Ovary (tissue), 9 donors: ENCODE data around the gene TMA7. TPM values are rescaled to one million over a fixed set of nuclear protein-coding genes. Genes with fewer than 3 reads are reported as not detected.

ENCODE experiments used
- DNase-seq, 5 donors: peaks; one replicate each; pipeline ENCODE4 v3.0.0-alpha.2; 2019 to 2020
- H3K27ac ChIP-seq, 2 donors: fragments of 200-600 bp; one replicate each; pipeline versions ENCODE4 v1.5.1 to v1.8.0; 2019 to 2022
- H3K27me3 ChIP-seq: fragments of 200-600 bp; one replicate; pipeline ENCODE4 v1.8.0; 2022
- H3K36me3 ChIP-seq: fragments of 200-600 bp; sonication (generic); one replicate; pipeline ENCODE4 v1.5.1; 2019
- H3K4me1 ChIP-seq: one replicate; pipeline ENCODE4 v1.8.1; 2013; ENCODE audit warnings: mild to moderate bottlenecking, moderate library complexity; ENCODE audit not compliant: insufficient read depth
- H3K4me3 ChIP-seq: fragments of 200-600 bp; sonication (generic); one replicate; pipeline ENCODE4 v1.5.1; 2017
- H3K9me3 ChIP-seq, 2 donors: fragments of 200-600 bp in 1 of 2; sonication (generic) in 1 of 2; one replicate each; pipeline versions ENCODE4 v1.5.1 to v1.8.1; 2013 to 2019; ENCODE audit warnings: mild to moderate bottlenecking in 1 of 2, moderate library complexity in 1 of 2
- CTCF ChIP-seq, 3 donors: fragments of 450-650 bp in 2 of 3; fragments of 200-600 bp in 1 of 3; IDR thresholded peaks; one replicate each; pipeline versions ENCODE4 v1.5.1 to v1.8.0; 2016 to 2022; ENCODE audit warnings: antibody characterized with exemption in 3 of 3, mild to moderate bottlenecking in 1 of 3
- EP300 ChIP-seq: sonication (generic); formaldehyde crosslinking; IDR thresholded peaks from one replicate; pipeline ENCODE4 v1.6.1; 2017; ENCODE audit warnings: antibody characterized with exemption
- POLR2A ChIP-seq: fragments of 450-650 bp; IDR thresholded peaks from one replicate; pipeline ENCODE4 v1.6.1; 2017; ENCODE audit warnings: antibody characterized with exemption, mild to moderate bottlenecking, moderate library complexity
- WGBS, 3 donors: extraction: QIAGEN DNeasy Blood & Tissue Kit in 1 of 3; methylation state at CpG; one replicate each; pipeline versions ENCODE4 v1.1.5 to v1.1.7; 2013 to 2017; 5-methylcytosine and 5-hydroxymethylcytosine counted together
- intact Hi-C, 4 donors: fragments of 100-400 bp; cut with DNase I; formaldehyde crosslinking; loops; one replicate each; pipeline versions ENCODE4 v1.11.0 to v1.15.1; 2022 to 2023
- polyA plus RNA-seq, 2 donors: library from polyadenylated mRNA; stranded (reverse); fragments of 200-250 nt in 1 of 2; fragments of 350-450 nt in 1 of 2; fragmentation: Illumina TruSeq in 1 of 2; extraction: RNeasy Lipid Tissue Mini Kit (QIAGEN cat#74804) in 1 of 2; gene quantifications; one replicate each; pipeline ENCODE4 v1.2.3, GENCODE V29; 2013 to 2014
- total RNA-seq, 7 donors: library from RNA; depleted of rRNA in 2 of 7; stranded (reverse); fragments of >200 nt in 2 of 7; fragmentation: NEBNext Ultra II Directional in 3 of 7; extraction: Animal tissue kit (Norgen Biotek cat#: 25700) in 3 of 7; gene quantifications; one replicate each; pipeline versions ENCODE4 v1.1.0 to v1.2.4, GENCODE V29; 2016 to 2023
- donor health status: DM: no; HTN: no; CAD: no; lungs with moderate emphysema.
- donor health status: DM: no; HTN: no; CAD: no.
- donor health status: Bipolar disorder and iron deficiency.
- donor health status: DM: yes; HTN: yes; CAD: no.
- donor health status: DM: no; HTN: no; CAD: no.
- donor health status: DM: yes; HTN: yes; CAD: no.

Gene TMA7
- total and polyA plus RNA-seq, 9 donors = 138 to 380 (median 222) TPM

GRCh38 chr3:48403533-48404439, 36.3 kb upstream of the TMA7 start:
- H3K4me3 ChIP-seq = no peak overlapping the region
- TF ChIP-seq EP300 (no peak), POLR2A (no peak), CTCF (IDR thresholded peaks at IDR 0.05) (no peak)
- no peaks in the 10 kb centered on the region for H3K36me3 ChIP-seq
- H3K9me3 ChIP-seq = no peaks in the 10 kb centered on the region
- DNase-seq = peak in 4 of 5 donors; percentile 13 to 36 (median 20)
- peak overlapping the region in 1 of 2 donors; percentile 49 for H3K27ac ChIP-seq
- intact Hi-C loops = loop anchor here in 3 of 4 donors (2.0 to 5.0 kb wide), 3 partner anchors 31 to 149 kb away; no protein-coding TSS in a partner anchor
- H3K4me1 ChIP-seq = peaks cover 2% of the 10 kb centered on the region
- H3K27me3 ChIP-seq = no peaks in the 10 kb centered on the region
- WGBS, 3 donors = 84 to 85% (median 84%) methylated on average over 15 of the region's 15 CpGs

GRCh38 chr3:48404440-48405342, 35.4 kb upstream of the TMA7 start:
- 77 to 85% (median 80%) methylated on average over 21 of the region's 21 CpGs for WGBS, 3 donors
- intact Hi-C loops = loop anchor here in 2 of 4 donors (5.0 kb wide), 2 partner anchors 33 to 148 kb away; no protein-coding TSS in a partner anchor
- Histone ChIP-seq H3K36me3 (no peaks in the 10 kb centered on the region), H3K4me3 (no peak overlapping the region), H3K27me3 (no peaks in the 10 kb centered on the region), H3K4me1 (peaks cover 2% of the 10 kb centered on the region), H3K9me3 (no peaks in the 10 kb centered on the region), H3K27ac (no peak overlapping the region)
- DNase-seq = peak in 2 of 5 donors; percentile 20 to 31
- no peak for TF ChIP-seq POLR2A
- no peak for TF ChIP-seq CTCF (IDR thresholded peaks at IDR 0.05)
- no peak for TF ChIP-seq EP300

- Histone ChIP-seq H3K27ac (no peak overlapping the region), H3K4me3 (no peak overlapping the region), H3K27me3 (no peaks in the 10 kb centered on the region), H3K9me3 (no peaks in the 10 kb centered on the region), H3K4me1 (peaks cover 2% of the 10 kb centered on the region), H3K36me3 (no peaks in the 10 kb centered on the region)
- 80 to 88% (median 81%) methylated on average over 13 of the region's 13 CpGs for WGBS, 3 donors
- intact Hi-C loops = no loop called here
- DNase-seq = peak; percentile 11 to 34 (median 20)
- no peak for TF ChIP-seq CTCF (IDR thresholded peaks at IDR 0.05)
- no peak for TF ChIP-seq EP300
- TF ChIP-seq POLR2A = no peak
Observed at GRCh38 chr3:48405343-48405881, 34.6 kb upstream of the TMA7 start.

GRCh38 chr3:48405971-48406370, 34.1 kb upstream of the TMA7 start:
- no peak for DNase-seq
- 76 to 86% (median 79%) methylated on average over 1 of the region's 1 CpG for WGBS, 3 donors
- H3K27ac ChIP-seq = no peak overlapping the region
- TF ChIP-seq CTCF (IDR thresholded peaks at IDR 0.05) (no peak), POLR2A (no peak), EP300 (no peak)
- no peaks in the 10 kb centered on the region for H3K36me3 ChIP-seq
- intact Hi-C loops = no loop called here
- no peaks in the 10 kb centered on the region for H3K9me3 ChIP-seq
- H3K4me1 ChIP-seq = peaks cover 2% of the 10 kb centered on the region
- H3K27me3 ChIP-seq = no peaks in the 10 kb centered on the region
- no peak overlapping the region for H3K4me3 ChIP-seq
